Measurements from ENCODE around the gene AGPAT3.

AGPAT3 gene

GRCh38 chr21:43981151-43981870 is 116.3 kb downstream of the AGPAT3 start:
- DNase-seq (ENCODE audit: low spot score): no peak

GRCh38 chr21:43981871-43982210 is 116.8 kb downstream of the AGPAT3 start:
- no peak for DNase-seq (ENCODE audit: low spot score)

- no peak for DNase-seq (ENCODE audit: low spot score)
These were observed 117.6 kb downstream of the AGPAT3 start for GRCh38 chr21:43982489-43983078.

- no peak for DNase-seq (ENCODE audit: low spot score)
These were observed 118.4 kb downstream of the AGPAT3 start for GRCh38 chr21:43983390-43983789.

- no peak for DNase-seq (ENCODE audit: low spot score)
These were observed 118.9 kb downstream of the AGPAT3 start for GRCh38 chr21:43983860-43984420.

DNA sequence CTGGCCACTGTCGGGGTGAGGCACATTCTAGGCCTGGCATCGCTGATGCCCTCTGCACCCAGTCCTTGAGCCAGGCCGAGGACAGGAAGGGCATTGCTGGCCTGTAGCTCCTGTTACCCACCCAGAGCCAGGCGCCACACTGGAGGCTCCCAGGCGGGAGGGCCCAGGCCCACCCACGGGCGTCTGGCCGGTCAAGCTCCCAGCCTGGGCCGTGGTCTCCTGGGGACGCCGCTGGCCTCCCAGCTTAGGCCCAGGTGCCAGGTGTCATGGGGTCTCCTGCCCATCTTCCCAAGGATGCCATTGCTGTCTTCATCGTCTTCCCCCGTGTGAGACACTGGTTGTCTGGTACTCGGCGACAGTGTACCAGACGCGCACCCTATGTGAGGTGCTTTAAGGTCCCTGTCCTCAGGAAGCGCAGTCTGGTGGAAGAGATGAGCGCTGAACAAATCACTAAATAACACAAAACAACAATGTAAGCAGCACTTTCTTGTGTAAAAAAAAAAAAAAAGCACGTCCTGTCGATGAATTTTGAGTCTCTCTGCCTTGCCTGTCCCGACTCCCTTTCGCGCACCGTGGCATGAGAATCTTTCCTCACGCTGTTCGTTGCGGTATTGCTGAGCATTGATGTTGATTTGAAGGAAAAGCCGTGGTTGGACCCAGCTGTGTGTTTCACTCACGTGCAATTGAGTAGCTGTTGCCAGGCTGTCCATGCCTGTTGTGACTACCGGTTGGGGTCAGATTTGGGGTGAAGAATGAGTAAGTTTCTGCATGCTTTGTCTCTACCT is 120.1 kb downstream of the AGPAT3 start:
- no peak for DNase-seq (ENCODE audit: low spot score)

- no peak for DNase-seq (ENCODE audit: low spot score)
These were observed 120.7 kb downstream of the AGPAT3 start for GRCh38 chr21:43985690-43986251.

- DNase-seq (ENCODE audit: low spot score): peak; percentile 60
These were observed 121.8 kb downstream of the AGPAT3 start for GRCh38 chr21:43986544-43987451.

GRCh38 chr21:43987509-43987908 is 122.5 kb downstream of the AGPAT3 start:
- DNase-seq (ENCODE audit: low spot score): no peak

DNA sequence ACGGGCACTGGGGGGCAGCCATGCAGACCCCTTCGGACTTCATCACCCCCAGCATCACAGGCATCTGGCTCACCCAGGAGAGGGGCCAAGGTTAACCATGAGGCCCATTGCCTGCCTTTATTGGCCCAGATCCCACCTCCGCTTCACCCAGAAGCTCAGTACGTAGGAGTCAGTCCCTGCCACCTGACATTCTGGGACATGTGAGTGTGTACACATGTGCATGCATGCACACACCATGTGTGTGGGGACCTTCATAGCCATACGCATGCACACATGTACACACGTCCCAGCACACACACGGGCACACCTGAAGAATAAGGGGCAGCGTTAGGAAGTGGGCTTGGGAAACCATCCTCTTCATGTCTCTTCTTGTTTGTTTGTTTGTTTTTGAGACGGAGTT is 123.0 kb downstream of the AGPAT3 start:
- DNase-seq (ENCODE audit: low spot score): no peak

DNA sequence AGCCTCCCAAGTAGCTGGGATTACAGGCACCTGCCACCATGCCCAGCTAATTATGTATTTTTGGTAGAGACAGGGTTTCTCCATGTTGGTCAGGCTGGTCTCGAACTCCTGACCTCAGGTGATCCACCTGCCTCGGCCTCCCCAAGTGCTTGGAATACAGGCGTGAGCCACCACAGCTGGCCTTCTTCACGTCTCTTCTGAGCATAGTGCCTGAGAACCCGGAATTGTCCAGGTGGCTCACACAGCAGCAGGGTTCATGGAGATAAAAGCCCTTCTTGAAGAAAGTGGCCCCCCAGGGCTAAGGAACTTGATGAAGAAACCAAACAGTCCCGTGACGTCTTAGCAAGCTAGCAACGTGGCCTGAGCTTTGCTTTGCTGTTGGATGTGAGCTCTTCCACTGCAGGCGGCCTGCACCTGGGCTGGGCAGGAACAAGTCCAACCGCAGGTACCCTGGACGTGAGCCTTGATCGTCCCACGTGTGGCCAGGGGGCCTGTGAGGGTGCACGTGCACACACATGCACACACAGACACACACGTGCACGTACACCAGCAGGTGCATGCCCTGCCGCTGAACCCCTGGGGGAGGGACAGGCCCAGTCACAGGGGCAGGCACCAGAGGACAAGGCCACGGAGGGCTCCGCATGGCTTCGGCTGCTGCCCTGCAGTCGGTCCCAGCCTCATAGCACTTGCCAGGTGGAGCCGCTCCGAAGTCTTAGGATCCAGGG is 123.6 kb downstream of the AGPAT3 start:
- DNase-seq (ENCODE audit: low spot score): no peak

- DNase-seq (ENCODE audit: low spot score): no peak
These were observed 124.4 kb downstream of the AGPAT3 start for GRCh38 chr21:43989401-43989800.

- DNase-seq (ENCODE audit: low spot score): no peak
These were observed 126.5 kb downstream of the AGPAT3 start for GRCh38 chr21:43991447-43991991.

GRCh38 chr21:43992121-43992520 is 127.1 kb downstream of the AGPAT3 start:
- no peak for DNase-seq (ENCODE audit: low spot score)

GRCh38 chr21:43993420-43993934 is 128.5 kb downstream of the AGPAT3 start:
- DNase-seq (ENCODE audit: low spot score): no peak

GRCh38 chr21:43994085-43994484 is 129.1 kb downstream of the AGPAT3 start:
- no peak for DNase-seq (ENCODE audit: low spot score)

- no peak for DNase-seq (ENCODE audit: low spot score)
These were observed 129.6 kb downstream of the AGPAT3 start for GRCh38 chr21:43994646-43995045.

GRCh38 chr21:43995521-43996105 is 130.6 kb downstream of the AGPAT3 start:
- DNase-seq (ENCODE audit: low spot score): no peak

DNA sequence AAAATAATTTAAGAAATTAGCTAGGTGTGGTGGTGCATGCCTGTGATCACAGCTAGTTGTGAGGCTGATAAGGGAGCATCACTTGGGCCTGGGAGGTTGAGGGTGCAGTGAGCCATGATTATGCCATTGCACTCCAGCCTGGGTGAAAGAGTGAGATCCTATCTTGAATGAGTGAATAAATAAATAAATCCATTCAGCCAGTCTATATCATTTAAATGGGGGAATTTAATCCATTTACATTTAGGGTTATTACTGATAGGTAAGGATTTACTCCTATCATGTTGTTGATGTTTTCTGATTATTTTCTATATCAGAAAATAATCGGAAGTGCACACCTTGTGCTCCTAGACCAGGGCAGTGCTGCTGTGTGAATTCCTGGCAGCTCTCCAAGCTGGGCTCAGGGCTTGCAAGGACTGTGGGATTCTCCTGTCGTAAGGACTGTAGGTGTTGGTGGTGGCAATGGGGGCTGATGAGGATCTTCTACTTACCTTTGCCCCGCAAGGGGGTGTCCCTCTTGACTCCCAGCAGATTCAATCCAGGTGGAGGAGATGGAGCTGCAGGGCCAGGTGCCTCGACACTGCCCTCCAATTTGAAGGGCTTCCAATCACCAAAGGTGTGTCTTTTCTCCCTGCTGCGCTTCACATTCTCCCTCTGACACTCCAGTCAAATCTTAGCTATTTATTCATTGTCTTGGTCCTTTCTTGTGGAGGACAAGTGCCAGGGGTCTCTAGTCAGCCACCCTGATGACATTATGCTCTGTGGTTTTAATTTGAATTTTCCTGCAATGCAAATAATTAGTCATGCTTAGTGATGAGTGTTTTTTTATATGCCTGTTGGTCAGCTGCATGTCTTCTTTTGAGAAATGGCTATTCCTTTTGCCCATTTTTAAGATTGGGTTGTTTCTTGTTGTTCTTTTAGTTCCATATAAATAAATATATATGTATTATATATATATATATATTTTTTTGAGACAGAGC is 133.0 kb downstream of the AGPAT3 start:
- DNase-seq (ENCODE audit: low spot score): no peak

Data from COLO829 (cell line).